Activated CD4-positive, alpha-beta T cell treated with anti-CD3 and anti-CD28 coated beads, Interleukin-2, amount 50 U/mL, for 4 hours (primary cell): ENCODE data around the gene AOC1.

ENCODE experiments used
- DNase-seq, 2 experiments: peaks; one replicate each; pipeline ENCODE4 v3.0.0-alpha.2; 2020

The AOC1 gene

GRCh38 chr7:150858236-150859197 is 6.2 kb downstream of the AOC1 start:
- no peak for DNase-seq

- DNase-seq, result no peak
Measured at GRCh38 chr7:150860291-150860977, 8.1 kb downstream of the AOC1 start.

- no peak for DNase-seq
Measured at GRCh38 chr7:150860978-150861295, 8.6 kb downstream of the AOC1 start.

- no peak for DNase-seq
Measured at GRCh38 chr7:150862356-150862755, 10.0 kb downstream of the AOC1 start.

- DNase-seq, result no peak
Measured at GRCh38 chr7:150863946-150864345, 11.6 kb downstream of the AOC1 start.

GRCh38 chr7:150866932-150867564 is 14.7 kb downstream of the AOC1 start:
- DNase-seq, result no peak

GRCh38 chr7:150867605-150868004 is 15.3 kb downstream of the AOC1 start:
- DNase-seq, result no peak

GRCh38 chr7:150869467-150869866 is 17.1 kb downstream of the AOC1 start:
- no peak for DNase-seq

GRCh38 chr7:150871601-150872000 is 19.3 kb downstream of the AOC1 start:
- DNase-seq, result no peak

- no peak for DNase-seq
Measured at GRCh38 chr7:150874401-150875198, 22.3 kb downstream of the AOC1 start.

GRCh38 chr7:150875791-150876190 is 23.5 kb downstream of the AOC1 start:
- DNase-seq, result no peak

- DNase-seq, result peak; percentile 35 to 36
Measured at GRCh38 chr7:150876817-150877526, 24.7 kb downstream of the AOC1 start.

- no peak for DNase-seq
Measured at GRCh38 chr7:150877536-150877935, 25.2 kb downstream of the AOC1 start.

- DNase-seq, result no peak
Measured at GRCh38 chr7:150879345-150879744, 27.0 kb downstream of the AOC1 start.

- no peak for DNase-seq
Measured at GRCh38 chr7:150881189-150881588, 28.9 kb downstream of the AOC1 start.

GRCh38 chr7:150890853-150891584 is 38.7 kb downstream of the AOC1 start:
- DNase-seq, result no peak

GRCh38 chr7:150891740-150892139 is 39.4 kb downstream of the AOC1 start:
- DNase-seq, result no peak

GRCh38 chr7:150895809-150896208 is 43.5 kb downstream of the AOC1 start:
- DNase-seq, result no peak

GRCh38 chr7:150896562-150897209 is 44.4 kb downstream of the AOC1 start:
- DNase-seq, result no peak

GRCh38 chr7:150897502-150898474 is 45.5 kb downstream of the AOC1 start:
- DNase-seq, result no peak
